Measurements from ENCODE around the gene ATG9A.

ATG9A gene

GRCh38 chr2:219175928-219176817 lies 53.3 kb downstream of the ATG9A start:
- peak in 1 of 2 experiments; percentile 51 for DNase-seq

- no peak for DNase-seq
Measured at GRCh38 chr2:219175486-219175885, 54.0 kb downstream of the ATG9A start.

GRCh38 chr2:219174801-219175200 lies 54.6 kb downstream of the ATG9A start:
- DNase-seq = no peak

GRCh38 chr2:219174146-219174545 lies 55.3 kb downstream of the ATG9A start:
- no peak for DNase-seq

- DNase-seq = no peak
Measured at GRCh38 chr2:219173176-219173575, 56.3 kb downstream of the ATG9A start.

GRCh38 chr2:219172231-219173154 lies 56.9 kb downstream of the ATG9A start:
- DNase-seq = no peak

- DNase-seq = peak in 1 of 2 experiments; percentile 9
Measured at GRCh38 chr2:219171231-219171651, 58.2 kb downstream of the ATG9A start.

- DNase-seq = no peak
Measured at GRCh38 chr2:219169930-219170654, 59.3 kb downstream of the ATG9A start, which contains the start of gene SLC23A3. TSS of gene SLC23A3 (minus strand) at chr2:219170029. CDS start at chr2:219169984, 45 bp downstream.
